Left renal pelvis (tissue), 4 donors: ENCODE results near the gene POLD3. TPM values are rescaled to one million over a fixed set of nuclear protein-coding genes. Genes with fewer than 3 reads are reported as not detected.
"Not testable (repeated sequence)": the region's sequence is repeated elsewhere in the genome, so short reads cannot be mapped to it uniquely, and the experiment has no call there.

Source experiments
- DNase-seq, 4 donors: peaks; one replicate each; pipeline ENCODE4 v3.0.0-alpha.2; 2013; ENCODE audit warnings: low read depth in 4 of 4, low spot score in 3 of 4
- polyA plus RNA-seq, 4 donors: library from polyadenylated mRNA; unstranded; fragments of 120-200 nt; gene quantifications; one replicate each; pipeline ENCODE4 v1.2.1, GENCODE V29; 2013; ENCODE audit not compliant: insufficient read length in 4 of 4

POLD3 gene
- polyA plus RNA-seq, 4 donors = 24.3 to 36.1 (median 35.2) TPM

DNA sequence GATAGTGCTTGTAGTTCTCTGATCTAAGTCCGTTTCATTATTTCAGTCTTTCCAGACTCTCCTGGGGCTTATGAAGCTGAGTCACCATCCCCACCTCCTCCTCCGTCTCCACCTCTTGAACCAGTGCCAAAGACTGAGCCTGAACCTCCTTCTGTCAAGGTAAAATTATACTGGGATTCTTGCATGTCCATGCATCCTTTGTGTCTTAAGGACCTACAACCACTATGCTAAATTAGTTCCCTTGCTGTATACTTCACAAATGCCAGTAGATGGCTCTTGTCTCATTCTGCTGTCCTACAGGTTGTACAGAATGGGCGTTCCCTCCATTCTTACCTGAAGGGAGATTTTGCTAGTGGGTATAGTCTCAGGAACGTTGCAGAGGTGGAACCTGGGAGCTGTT, 42.2 kb downstream of the POLD3 start:
- no peak for DNase-seq

DNA sequence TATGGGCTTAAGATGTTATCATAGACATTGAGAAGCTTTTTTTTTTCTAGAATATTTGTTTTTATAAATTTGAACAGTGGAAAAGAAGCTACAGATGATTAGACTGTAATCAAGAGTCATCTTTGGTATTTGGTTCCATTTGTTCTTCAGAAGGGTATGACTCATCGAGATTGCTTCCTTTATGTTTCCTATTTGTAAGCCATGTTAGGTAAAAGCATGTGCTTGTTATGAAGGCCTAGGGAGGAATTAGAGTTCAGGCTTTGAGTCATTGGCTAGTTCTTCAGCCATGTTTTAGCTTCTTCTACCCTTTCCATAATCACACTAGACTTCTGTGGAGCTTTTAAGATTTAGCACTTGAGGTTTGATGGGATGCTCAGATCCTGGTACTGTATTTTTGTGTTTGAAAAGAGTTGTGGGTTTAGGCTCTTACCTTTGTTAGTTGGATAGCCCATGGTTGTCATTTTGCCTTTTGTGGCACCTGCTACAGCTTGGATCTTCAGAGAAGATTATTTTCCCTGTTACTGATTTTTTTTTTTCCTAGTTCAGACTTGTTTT, 44.3 kb downstream of the POLD3 start:
- DNase-seq = no peak

DNA sequence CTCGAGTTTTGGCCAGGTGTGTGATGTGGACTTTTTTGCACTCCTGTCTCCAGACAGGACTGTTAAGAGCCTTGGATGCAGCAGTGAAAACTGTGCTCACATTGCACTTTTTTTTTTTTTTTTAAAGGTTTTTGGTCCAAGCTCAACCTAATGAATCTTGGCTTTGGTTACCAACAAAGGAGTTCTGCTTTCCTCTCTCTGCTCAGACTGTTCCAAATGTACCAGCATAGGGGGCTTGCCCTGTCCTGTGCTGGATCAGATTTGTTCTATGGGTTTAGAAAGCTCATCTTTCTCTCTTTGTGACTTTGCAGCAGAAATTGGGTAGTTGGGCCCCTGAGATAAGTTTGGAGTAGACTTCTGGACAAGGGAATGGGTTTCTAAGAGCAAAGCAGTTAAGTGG, 45.3 kb downstream of the POLD3 start:
- DNase-seq = no peak

DNA sequence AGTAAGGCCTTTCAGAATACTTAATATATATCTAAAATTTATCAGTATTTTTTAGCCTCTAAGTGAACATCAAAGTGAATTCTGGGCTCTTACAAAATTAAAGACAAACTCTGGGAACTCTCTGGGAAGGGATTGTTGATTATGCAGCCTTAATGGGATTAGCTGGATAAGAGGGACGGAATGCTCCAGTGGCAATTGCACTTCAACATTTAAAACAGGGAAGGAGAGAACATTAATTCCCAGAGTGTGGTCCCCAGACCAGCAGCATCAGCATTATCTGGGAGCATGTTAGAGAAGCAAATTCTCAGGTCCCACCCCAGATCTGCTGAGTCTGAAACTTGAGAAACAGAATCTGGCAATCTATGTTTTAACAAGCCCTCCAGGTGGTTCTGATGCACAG, 46.5 kb downstream of the POLD3 start:
- DNase-seq = no peak

DNA sequence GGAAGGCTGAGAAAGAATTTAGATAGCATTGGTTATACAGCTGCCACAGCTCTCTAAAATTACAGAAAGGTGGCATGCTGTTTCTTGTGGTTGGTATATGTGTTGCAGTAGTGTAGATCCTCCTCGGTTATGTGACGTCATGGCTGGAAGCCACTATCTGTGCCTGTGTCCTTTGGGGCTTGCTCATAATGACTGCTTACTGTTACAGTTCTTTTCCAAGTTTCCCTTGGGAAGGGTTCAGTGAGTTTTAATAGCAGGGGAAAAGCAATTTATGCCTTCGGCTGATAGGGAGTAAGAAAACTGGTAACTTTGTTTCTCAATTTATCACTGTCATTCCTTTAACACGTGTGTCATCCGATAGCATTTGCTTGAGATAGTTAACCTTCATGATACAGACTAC, 47.2 kb downstream of the POLD3 start:
- DNase-seq = no peak

DNA sequence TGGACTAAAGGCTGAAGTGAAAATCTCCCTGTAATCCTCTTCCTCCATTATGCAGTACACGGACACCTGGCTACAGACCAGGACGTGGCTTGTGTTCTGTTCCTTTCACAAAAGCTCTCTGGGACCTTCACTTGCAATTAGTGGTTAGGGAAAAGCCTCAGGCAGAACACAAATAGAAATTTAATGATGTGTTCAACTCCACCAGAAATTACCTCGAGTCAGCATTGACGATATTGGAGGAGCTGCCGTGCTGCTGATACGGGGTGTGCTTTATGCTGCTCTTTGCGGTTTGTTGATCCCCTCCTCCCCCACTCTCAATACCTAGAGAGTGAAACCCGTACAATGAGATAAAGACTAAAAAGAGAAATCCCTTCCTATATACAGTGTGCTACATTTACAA, 48.9 kb downstream of the POLD3 start:
- DNase-seq = no peak

DNA sequence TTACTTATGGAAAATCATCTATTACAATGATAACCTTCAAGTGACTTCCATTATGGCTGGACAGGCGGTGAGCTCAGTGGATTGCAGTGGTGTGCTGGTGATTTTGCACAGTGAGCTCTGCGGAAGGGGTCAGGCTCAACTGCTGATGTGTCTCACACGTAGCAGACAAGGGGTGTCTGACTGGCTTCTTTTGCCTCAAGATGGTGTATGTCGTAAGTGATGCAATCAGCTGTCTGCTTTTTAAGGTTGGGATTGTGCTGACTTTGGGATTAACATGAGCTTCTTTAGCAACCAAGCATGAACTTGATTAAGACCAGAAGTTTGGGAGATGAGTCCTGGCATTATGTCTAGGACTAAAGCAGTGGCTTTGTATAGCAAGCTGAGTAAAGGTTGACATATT, 49.5 kb downstream of the POLD3 start:
- DNase-seq = no peak

DNA sequence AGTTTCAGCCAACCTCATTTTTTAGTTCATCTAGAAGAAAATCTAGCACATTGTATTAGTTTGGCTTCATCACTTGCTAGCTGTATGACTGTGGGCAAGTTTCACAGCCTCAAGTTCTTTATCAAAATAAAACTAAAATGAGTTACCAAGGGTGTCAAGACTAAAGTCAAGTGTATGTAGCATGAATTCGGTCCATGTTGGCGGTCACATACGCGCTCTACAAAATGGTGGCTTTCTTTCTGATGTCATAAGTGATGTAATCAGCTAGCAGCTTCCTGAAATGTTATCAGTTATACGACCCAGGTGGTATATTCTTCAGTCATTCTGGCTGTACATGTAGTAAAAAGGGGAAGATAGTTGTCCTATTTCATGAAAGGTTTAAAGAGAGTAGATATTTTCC, 50.5 kb downstream of the POLD3 start:
- DNase-seq = no peak

DNA sequence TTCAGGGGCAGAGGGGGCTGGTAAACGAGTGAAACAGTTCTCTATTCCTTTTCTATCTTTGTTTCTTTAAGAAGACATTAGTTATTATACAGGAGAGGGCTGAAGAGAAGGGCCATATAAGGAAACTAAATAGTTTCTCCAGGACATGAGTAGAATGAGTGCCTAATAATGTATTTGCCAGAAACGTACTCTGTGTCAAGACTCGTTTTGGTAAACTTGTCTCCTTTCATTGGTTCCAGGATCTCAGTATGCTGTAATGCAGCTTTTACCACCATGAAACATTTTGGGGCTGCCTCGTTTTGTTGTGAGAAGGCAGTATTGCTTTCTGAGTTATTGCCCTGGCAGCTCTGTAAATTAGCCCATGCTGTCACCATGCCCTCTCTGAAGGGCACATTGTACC, 51.7 kb downstream of the POLD3 start:
- no peak for DNase-seq

DNA sequence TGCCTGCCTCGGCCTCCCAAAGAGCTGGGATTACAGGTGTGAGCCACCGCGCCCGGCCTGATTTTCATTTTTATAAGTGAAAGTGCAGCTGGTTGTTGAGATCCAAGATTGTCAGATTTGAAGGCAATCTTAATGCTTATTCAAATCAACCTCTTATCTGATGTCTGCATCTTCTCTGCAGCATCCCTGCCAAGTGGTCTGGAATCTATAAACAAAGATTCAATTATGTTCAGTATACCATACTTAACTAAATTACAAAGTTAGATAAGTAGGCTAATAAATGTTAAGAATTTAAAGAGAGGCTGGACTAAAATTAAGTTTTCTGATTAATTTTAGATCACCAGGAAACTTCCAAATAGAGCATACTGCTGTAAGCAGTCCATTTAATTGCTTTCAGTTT, 53.8 kb downstream of the POLD3 start:
- DNase-seq = no peak

DNA sequence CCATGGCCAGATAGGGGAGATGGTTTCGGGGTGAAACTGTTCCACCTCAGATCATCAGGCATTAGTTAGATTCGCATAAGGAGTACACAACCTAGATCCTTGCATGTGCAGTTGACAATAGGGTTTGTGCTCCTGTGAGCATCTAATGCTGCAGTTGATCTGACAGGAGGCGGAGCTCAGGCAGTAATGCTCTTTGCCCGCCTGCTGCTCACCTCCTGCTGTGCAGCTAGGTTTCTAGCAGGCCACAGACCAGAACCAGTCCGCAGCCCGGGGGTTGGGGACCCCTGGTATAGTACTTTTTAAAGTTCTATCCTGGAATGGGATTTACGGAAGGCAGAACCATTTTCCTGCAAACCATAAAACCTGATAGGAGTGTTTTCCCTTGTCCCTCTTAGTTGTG, 54.6 kb downstream of the POLD3 start:
- no peak for DNase-seq

DNA sequence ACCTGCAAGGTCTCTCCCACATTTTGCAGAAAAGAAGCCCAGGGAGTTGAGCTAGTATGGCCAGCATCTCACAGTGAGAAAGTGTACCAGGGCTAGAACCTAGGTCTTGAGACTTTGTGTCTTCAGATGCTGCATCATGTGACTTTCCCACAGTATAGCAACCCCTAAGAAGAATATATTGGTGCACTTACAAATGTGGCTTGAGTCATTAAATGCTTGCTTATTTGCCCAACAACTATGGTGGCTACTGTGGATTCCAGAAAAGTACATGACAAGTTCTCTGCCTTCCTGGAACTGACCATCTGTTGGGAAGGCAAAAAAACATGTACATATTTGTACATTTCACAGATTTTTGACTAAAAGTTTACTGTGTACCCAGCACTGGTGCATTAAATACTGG, 55.0 kb downstream of the POLD3 start:
- DNase-seq = no peak

DNA sequence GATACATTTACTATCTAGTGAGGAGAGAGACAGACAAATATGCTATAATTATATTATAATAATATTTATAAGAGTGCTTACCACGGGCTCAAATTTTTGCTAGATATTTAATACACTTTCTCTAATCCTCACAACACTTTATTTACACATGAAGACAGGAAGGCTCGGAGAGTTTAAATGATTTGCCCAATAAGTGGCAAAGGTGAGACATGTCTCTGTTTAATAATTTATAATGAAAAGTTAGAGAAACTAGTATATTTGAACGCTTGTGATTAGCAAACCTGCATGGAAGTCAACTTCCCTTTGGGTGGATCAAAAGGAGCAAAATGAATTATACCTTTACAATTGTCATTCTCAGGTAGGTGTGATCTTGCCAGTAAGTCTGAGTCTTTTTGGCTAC, 55.4 kb downstream of the POLD3 start:
- DNase-seq = no peak

DNA sequence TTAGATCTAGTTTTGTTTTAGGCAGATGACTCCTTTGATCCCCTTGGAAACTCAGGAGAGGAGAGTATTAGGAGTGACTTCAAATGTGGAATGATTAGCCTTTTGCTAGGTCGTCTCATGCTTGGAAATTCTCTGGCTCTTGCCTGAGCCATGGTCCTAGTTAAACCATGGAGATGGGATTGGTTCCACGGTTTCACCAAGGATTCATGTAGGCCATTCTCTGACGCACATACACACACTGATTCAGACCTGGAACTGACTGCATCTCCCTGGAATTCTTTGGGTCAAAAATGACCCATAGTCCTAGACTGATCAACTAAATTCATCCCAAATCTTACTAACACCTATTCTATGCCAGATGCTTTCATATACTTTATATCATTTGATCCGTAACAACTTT, 56.5 kb downstream of the POLD3 start:
- DNase-seq = no peak

DNA sequence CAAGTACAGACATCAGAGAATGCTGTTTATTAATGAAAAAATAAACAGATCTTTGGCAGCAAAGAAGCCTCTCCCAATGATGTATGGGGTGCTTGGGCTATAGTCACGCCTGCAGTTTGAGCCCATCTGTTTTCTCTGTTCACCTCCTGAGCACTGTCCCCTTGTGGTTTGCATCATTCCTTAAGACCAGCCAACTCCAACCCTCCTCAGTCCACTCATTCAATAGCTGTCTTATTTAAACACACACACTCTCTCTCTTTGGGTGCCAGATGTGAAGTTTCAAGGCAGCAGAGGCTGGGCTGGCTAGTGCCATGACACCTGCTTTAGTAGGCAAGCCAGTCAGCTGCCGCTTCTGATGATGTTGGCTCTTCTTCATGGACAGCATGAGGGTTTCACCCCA, 58.1 kb downstream of the POLD3 start:
- DNase-seq = no peak

DNA sequence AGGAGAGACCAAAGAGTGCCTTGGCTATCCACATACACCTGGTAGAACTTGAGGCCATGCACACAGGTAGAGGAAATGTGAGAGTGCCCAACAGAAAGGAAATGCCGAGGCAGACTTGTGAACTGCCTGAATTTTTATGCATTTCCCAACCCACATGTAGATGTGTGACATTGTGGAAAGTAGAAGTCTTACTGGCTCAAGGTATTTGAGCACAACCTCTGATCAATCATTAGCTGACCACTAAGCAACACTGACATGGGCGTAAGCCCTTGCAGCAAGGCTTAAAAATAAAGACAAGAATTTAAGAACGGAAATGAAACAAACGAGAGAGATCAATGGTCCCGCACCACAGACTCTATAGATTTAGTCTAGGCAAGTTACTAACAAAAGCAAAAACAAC, 62.6 kb downstream of the POLD3 start:
- no peak for DNase-seq

DNA sequence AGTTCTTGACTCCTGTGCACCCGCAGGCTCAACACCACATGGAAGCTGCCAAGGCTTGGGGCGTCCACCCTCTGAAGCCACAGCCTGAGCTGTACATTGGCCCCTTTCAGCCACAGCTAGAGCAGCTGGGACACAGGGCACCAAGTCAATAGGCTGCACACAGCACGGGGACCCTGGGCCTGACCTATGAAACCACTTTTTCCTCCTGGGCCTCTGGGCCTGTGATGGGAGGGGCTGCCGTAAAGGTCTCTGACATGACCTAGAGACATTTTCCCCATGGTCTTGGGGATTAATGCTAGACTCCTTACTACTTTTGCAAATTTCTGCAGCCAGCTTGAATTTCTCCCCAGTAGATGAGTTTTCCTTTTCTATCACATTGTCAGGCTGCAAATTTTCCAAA, 66.7 kb downstream of the POLD3 start:
- DNase-seq = not testable (repeated sequence)

DNA sequence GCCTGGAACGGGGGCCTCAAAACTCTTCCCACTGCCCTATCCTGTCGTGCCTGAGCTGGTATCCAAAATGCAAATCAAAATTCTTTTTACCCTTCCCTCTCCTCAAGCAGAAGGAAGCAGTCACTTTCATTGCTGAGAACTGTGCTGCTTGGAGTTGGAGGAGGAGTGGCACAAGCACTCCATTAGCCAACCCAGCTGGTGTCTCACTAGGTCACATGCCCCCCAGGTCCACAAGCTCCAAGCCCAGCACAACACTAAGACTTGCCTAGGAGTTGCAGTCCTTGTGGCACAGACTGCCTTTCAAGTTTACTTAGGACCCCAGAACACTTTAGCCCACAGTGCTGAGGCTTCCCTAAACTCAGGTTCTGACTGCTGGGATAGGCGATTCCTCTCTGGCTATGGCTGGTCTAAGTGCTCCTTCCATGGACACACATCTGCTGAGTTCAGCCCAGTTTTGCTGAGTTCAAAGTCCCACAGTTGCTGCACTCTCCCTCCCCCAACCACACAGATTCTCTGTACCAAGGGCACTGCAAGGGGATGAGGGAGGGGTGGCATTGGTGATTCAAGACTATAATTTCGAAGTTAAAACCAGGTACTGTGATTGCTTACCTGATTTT, 70.2 kb downstream of the POLD3 start:
- DNase-seq = no peak

DNA sequence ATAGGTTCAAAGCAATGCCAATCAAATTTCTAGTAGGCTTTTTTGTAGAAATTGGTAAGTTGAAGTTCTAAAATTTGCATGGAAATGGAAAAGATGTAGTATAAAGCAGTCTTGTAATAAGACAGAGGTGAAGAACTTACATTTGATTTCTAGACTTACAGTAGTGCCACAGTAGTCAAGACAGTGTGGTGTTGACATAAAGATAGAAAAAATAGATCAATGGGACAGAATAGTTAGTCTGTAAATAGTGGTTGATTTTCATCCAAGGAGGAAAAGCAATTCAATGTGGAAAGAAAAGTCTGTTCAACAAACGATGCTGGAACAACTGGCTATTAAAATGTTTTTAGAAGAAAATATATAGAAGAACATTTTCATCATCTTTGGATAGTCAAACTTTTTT, 70.9 kb downstream of the POLD3 start:
- no peak for DNase-seq

DNA sequence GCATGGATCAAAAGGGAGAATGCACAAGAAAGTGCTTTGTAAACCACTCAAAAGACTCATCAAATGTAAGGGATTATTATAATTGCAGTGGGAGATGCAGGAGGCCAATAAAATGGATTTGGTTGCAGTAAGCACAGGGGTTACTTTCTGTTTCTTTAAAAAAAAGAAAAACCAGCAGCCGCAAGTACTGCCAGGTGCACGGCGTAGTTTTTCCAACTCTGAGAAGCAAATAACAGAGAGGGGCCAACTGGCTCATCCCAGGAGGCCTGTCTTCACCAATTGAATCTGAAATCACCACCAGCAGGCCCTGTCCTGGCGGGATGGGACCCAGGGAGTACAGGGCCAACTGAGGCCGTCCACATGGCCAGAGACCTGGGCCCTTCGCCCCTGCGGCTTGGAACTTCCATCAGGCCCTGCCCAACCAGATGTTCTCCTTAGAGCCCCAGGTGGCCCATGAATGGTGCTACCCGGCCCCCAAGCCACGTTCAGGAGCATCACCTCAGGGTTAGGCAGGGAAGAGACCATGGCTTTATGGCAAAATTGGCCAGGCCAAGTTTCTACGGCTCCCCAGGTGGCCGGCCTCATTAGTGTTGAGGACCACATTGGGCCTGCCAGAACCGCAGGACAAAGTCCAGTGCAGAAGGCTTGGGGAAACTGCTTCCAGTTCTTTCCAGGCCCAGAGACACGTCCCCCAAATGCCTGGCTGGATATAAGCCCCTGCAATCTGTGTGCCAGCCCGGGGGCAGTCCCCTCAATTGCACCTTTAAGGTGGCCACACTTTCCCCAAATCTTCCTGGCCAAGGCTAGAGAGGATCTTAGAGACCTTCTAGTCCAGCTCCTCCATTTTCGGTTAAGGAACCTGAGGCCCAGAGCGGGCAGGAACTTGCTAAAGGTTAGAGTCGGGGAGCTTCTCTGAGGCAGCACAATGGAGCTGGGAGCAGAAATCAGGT, 77.1 kb downstream of the POLD3 start:
- DNase-seq = no peak

DNA sequence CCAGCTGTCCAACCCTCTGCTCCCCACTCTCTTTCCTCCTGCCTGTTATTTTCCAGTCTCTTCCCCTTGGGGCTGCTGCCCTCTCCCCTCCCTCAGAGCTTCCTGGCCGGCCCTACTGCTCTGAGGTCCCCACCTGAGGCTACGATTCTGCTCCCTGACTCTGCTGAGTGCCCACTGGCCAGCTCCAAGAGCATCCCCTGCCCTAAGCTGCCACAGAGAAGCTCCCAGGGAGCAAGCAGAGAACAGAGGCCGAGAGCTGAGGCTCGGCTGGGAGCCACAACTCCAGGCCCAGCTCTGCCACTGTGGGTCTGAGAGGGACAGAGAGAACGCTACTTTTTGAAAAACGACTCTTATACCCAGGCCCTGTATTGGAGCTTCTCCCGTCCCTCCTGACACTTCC, 77.8 kb downstream of the POLD3 start:
- DNase-seq = no peak
